ENCODE results near the gene MAP3K14.

Gene MAP3K14

DNA sequence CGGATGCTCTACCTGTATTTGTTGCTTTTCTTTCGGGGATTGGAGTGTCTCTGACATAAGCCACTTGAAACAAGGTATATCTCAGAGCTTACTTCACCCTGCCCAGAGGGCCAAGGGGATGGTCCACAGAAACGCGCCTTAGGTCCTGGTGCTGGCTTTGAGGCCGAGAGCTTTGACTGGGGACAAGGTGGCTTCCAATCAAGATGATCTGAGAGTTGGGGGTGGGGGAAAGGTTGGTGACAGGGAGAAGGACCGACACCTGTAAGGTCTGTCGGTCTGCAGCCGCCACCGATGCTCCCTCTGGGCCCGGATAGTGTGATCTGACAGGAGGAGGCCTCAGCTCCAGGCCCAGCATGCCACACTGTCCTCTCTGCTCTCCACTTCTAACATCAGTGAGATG is 33.1 kb downstream of the MAP3K14 start:
- in situ Hi-C loops (cut with HindIII; ENCODE audit: low sequenced_read_pairs), result no loop called here

DNA sequence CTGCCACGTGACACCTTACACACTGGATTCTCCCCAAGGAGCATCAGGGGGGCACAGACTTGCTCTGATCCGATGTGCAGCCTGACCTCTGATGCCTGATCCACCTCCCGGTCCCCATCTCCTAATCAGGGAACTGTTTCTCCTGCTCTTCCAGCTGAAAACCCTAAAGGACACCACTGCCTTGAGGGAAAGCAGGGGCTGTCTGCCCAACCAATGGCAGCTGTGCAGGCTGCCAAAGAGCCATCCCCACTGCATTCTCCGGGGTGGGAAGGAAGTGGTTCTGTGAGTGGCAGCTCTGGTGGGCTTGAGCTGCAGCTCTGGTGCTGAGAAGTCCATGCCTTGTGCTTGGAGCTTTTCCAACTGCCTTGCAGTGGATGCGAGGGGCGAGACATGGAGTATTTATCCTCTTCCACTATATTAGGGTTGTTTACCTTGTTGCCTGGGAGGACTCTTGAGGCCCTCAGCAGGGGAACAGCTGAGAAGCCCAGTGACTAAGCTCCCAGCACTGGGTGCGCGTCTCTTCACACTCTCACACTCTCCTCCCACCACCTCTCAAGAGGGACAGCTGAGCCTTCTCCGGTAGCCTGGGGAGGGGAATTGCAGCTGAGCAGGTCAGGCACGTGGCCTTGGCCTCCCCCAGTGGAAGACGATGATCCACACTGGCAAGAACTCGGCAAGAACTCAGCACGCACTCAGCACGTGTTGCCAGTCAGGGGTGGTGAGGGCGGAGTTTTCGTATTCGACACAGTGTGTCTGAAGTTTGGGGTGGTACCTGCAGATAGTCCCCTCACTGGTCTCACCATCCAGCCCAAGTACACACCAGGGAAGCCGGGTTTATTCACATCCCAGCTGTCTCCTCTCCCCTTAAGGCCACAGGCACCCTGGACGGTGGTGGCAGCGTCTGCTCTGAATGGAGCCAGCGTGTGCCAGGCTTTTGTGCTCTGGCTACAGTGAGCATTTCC is 33.9 kb downstream of the MAP3K14 start:
- no peak overlapping the region for H3K4me3 ChIP-seq (ENCODE audit: low read depth, low read length)
- TF ChIP-seq, protein P1, sequence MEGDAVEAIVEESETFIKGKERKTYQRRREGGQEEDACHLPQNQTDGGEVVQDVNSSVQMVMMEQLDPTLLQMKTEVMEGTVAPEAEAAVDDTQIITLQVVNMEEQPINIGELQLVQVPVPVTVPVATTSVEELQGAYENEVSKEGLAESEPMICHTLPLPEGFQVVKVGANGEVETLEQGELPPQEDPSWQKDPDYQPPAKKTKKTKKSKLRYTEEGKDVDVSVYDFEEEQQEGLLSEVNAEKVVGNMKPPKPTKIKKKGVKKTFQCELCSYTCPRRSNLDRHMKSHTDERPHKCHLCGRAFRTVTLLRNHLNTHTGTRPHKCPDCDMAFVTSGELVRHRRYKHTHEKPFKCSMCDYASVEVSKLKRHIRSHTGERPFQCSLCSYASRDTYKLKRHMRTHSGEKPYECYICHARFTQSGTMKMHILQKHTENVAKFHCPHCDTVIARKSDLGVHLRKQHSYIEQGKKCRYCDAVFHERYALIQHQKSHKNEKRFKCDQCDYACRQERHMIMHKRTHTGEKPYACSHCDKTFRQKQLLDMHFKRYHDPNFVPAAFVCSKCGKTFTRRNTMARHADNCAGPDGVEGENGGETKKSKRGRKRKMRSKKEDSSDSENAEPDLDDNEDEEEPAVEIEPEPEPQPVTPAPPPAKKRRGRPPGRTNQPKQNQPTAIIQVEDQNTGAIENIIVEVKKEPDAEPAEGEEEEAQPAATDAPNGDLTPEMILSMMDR (IDR thresholded peaks at IDR 0.05; ENCODE audit: low read depth, low read length), result no peak
- peak; percentile 89 for DNase-seq (ENCODE audit: low read depth, low spot score)
- in situ Hi-C loops (cut with HindIII; ENCODE audit: low sequenced_read_pairs), result no loop called here

More for the DNA sequence above, 33.1 kb downstream of the MAP3K14 start:
- no peak for DNase-seq (ENCODE audit: low read depth, low spot score)
- no peak overlapping the region for H3K4me3 ChIP-seq (ENCODE audit: low read depth, low read length)
- TF ChIP-seq, protein P1 (IDR thresholded peaks at IDR 0.05; ENCODE audit: low read depth, low read length), result no peak

DNA sequence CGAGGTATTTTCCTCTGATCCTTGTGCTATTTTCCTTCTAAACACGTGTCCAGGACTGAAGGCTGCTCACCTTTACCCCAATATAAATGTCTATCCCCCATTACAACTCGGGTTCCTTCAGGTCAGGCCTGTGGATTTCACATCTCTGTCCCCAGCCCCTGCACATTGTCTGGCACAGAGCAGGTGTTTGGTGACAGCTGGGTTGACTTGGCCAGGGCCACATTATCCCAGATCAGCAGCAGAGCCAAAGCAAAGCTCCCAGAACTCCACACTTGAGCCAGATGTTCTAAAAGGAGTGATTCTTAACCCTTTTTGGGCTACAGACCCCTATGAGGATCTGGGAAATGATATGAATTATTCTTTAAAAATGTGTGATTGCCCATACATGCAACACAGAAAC is 36.9 kb downstream of the MAP3K14 start:
- in situ Hi-C loops (cut with HindIII; ENCODE audit: low sequenced_read_pairs), result no loop called here
- no peak for DNase-seq (ENCODE audit: low read depth, low spot score)
- TF ChIP-seq, protein P1 (IDR thresholded peaks at IDR 0.05; ENCODE audit: low read depth, low read length), result no peak
- no peak overlapping the region for H3K4me3 ChIP-seq (ENCODE audit: low read depth, low read length)

DNA sequence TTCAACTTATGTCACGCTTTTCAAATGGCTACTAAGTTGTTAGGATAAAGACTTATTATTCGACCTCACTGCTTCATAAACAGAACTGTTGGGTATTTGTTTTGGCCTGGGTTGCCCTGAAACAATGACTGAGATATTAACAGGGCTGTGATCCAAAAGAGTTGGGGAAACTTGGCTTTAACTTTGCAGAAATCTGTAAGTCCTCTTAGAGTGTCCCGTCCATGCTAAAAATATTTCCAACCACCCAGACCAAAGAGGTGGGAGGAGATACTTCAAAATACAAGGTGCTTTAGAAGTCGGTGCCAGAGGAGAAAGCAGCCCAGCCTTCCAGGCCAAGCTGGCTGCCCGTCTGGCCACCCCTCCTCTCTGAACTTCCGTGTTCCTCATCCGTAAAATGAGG is 38.8 kb downstream of the MAP3K14 start:
- DNase-seq (ENCODE audit: low read depth, low spot score), result peak; percentile 73
- TF ChIP-seq, protein P1 (IDR thresholded peaks at IDR 0.05; ENCODE audit: low read depth, low read length), result no peak
- in situ Hi-C loops (cut with HindIII; ENCODE audit: low sequenced_read_pairs), result no loop called here

DNA sequence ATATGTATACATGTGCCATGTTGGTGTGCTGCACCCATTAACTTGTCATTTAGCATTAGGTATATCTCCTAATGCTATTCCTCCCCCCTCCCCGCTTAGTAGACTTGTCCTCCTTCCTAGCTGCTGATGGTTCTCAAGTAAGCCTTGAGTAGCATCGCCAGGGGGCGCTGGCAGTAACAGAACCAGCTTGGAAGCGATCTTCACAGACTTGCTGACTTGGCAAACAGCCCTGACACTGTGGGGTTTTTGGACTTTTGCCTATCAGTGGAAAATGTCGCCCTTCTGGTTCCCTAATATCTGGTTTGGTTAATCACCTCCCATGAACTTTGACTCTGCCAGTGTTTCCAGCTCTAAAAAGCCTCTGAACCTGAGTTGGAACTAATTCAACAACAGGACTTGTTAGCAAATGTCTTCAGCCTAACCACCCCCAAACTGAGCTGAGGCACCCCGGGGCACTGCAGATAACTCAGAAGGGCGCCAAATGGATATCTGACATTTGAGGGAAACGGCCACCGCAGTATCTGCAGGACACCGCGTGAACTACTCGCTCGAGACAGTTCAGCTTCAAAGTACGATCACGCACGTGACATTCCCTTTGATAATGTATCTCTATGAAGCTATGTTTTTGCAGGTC is 39.5 kb downstream of the MAP3K14 start:
- TF ChIP-seq, protein P1 (IDR thresholded peaks at IDR 0.05; ENCODE audit: low read depth, low read length), result peak; percentile 89
- peak; percentile 93 for DNase-seq (ENCODE audit: low read depth, low spot score)
- in situ Hi-C loops (cut with HindIII; ENCODE audit: low sequenced_read_pairs), result no loop called here
- no peak overlapping the region for H3K4me3 ChIP-seq (ENCODE audit: low read depth, low read length)

More for the DNA sequence above, 38.8 kb downstream of the MAP3K14 start:
- H3K4me3 ChIP-seq (ENCODE audit: low read depth, low read length), result no peak overlapping the region

DNA sequence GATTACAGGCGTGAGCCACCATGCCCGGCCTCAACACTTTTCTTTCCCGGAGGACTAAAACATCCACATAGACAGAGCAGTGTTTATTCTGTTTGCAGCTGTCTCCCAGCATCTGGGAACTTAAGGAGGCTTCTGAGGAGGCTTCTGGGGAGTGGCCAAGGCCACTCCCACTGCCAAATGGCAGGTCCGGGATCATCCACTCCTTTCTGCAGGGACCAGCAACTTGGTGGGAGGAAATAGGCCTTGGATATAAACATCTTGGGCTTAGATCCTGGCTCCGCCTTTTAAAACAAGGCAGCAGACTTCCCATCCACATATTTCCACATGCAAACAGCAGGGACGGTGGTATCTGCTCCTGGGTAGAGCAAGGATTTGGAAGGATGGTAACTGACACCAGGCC is 40.8 kb downstream of the MAP3K14 start:
- in situ Hi-C loops (cut with HindIII; ENCODE audit: low sequenced_read_pairs), result no loop called here
- H3K4me3 ChIP-seq (ENCODE audit: low read depth, low read length), result no peak overlapping the region
- TF ChIP-seq, protein P1 (IDR thresholded peaks at IDR 0.05; ENCODE audit: low read depth, low read length), result no peak
- DNase-seq (ENCODE audit: low read depth, low spot score), result peak; percentile 37
